PFSK-1 (cell line): ENCODE measurements around the gene IL4I1.

Experiments
- FOXP2 ChIP-seq: optimal IDR thresholded peaks from 2 replicates; pipeline ENCODE3; 2011; ENCODE audit warnings: borderline replicate concordance, control low read depth, inconsistent platforms; ENCODE audit not compliant: insufficient read depth; ENCODE audit errors: extremely low read length, extremely low read depth
- POLR2AphosphoS5 ChIP-seq: IDR thresholded peaks from 2 replicates; pipeline ENCODE4 v1.6.1; 2012; ENCODE audit warnings: low read depth, mild to moderate bottlenecking, control low read depth, low read length, moderate library complexity
- SIN3A ChIP-seq: IDR thresholded peaks from 2 replicates; pipeline ENCODE4 v1.6.1; 2012; ENCODE audit warnings: mild to moderate bottlenecking, low read length, moderate library complexity, borderline replicate concordance; ENCODE audit not compliant: insufficient read depth
- TAF1 ChIP-seq: IDR thresholded peaks from 2 replicates; pipeline ENCODE4 v1.6.1; 2012; ENCODE audit warnings: low read length, control low read depth, borderline replicate concordance; ENCODE audit not compliant: insufficient read depth
- TF ChIP-seq, protein P1 (sequence below), 2 experiments: IDR thresholded peaks; 2 replicates each; pipeline versions ENCODE4 v1.6.1 to v1.8.0; 2011 to 2012; ENCODE audit warnings: low read depth in 2 of 2, low read length in 2 of 2, control low read depth in 1 of 2, inconsistent platforms in 1 of 2, mild to moderate bottlenecking in 1 of 2, moderate library complexity in 1 of 2; ENCODE audit not compliant: insufficient read depth in 1 of 2

IL4I1 gene

DNA sequence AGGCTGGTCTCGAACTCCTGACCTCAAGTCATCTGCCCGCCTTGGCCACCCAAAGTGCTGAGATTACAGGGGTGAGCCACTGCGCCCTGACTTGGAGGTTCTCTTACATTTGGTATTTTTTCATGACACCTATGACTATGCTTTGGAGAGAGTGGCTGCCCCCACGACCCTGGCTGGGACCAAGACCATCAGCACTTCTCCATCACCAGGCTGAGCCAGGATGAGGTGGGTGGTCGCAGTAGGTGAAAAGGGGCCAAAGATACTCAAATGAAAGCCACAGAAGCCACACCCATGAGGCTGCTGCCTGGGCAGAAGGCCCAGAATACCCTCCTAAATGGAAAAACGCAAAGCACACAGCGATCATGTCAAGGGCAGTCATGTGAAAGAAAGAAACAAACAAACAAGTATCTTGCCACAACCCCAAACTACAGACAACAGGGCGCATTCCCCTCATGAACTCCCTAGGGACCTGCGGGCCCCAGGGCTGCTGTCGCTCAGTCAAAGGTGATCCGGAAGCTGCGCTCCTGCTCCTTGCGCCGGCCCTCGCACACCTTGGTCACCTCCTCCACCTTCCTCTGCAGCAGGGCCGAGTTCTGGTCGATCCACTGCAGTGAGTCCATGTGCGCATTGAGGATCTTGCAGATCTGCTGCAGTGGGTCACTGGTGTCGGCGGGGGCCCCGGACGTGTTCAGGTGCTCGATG lies 11.2 kb upstream of the IL4I1 start:
- TF ChIP-seq FOXP2, result no peak
- TF ChIP-seq, protein P1, sequence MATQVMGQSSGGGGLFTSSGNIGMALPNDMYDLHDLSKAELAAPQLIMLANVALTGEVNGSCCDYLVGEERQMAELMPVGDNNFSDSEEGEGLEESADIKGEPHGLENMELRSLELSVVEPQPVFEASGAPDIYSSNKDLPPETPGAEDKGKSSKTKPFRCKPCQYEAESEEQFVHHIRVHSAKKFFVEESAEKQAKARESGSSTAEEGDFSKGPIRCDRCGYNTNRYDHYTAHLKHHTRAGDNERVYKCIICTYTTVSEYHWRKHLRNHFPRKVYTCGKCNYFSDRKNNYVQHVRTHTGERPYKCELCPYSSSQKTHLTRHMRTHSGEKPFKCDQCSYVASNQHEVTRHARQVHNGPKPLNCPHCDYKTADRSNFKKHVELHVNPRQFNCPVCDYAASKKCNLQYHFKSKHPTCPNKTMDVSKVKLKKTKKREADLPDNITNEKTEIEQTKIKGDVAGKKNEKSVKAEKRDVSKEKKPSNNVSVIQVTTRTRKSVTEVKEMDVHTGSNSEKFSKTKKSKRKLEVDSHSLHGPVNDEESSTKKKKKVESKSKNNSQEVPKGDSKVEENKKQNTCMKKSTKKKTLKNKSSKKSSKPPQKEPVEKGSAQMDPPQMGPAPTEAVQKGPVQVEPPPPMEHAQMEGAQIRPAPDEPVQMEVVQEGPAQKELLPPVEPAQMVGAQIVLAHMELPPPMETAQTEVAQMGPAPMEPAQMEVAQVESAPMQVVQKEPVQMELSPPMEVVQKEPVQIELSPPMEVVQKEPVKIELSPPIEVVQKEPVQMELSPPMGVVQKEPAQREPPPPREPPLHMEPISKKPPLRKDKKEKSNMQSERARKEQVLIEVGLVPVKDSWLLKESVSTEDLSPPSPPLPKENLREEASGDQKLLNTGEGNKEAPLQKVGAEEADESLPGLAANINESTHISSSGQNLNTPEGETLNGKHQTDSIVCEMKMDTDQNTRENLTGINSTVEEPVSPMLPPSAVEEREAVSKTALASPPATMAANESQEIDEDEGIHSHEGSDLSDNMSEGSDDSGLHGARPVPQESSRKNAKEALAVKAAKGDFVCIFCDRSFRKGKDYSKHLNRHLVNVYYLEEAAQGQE (IDR thresholded peaks at IDR 0.05; ENCODE audit: insufficient read depth in 1 of 2, low read depth in 2 of 2, low read length in 2 of 2), result no peak
- no peak for TF ChIP-seq TAF1
- no peak for TF ChIP-seq SIN3A
- no peak for TF ChIP-seq POLR2AphosphoS5

DNA sequence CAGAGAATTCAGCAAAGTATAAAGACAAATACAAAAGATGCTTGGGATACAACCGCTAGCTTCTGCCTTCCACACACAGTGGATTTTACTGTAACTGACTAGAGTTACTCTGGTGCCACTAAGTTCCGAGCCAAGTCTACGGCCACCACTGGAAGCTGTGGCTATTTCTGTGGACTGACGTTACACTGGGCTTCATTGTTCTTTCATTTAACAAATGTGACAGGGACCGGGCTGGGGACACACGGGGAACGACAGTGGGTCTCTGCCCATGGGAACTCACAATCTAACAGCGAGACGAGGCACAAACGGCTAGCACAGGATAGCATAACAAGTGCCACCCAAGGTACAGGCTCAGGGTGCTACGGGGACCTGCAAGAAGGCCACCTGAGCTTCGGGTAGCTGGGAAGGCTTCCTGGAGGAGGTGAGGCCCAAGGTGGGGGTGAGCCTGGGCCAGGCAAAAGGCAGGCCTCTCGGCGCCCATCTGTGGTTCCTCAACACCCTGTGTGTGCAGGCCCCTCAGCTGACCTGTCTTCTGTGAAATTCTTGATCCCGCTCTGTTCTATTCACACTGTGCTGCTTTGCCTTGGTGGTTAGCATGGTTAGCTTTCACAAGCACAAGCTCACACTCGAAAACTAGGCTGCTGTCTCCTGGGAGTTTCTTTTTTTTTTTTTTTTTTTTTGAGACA lies 10.3 kb upstream of the IL4I1 start:
- TF ChIP-seq, protein P1 (IDR thresholded peaks at IDR 0.05; ENCODE audit: insufficient read depth in 1 of 2, low read depth in 2 of 2, low read length in 2 of 2), result no peak
- TF ChIP-seq SIN3A (no peak), FOXP2 (no peak), POLR2AphosphoS5 (no peak), TAF1 (no peak)

DNA sequence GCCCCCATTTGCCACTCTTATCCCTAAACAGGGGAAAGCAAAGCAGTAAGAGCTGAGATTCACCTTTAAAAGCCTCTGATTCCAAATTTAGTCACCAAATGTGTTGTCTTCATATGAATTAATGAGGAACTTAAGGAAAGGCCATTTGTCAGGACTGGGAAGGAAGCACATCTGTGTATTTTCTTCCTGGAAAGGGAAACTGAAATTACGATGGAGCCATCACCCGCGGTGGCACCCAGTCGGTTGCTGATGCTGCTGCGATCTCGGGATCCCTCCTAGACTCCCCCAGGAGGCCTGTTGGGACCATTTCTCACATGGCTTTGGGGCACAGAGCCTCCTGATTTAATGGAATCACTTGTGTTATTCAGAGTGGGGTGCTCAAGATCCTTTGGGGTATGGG lies 7.4 kb upstream of the IL4I1 start:
- no peak for TF ChIP-seq SIN3A
- no peak for TF ChIP-seq TAF1
- TF ChIP-seq, protein P1 (IDR thresholded peaks at IDR 0.05; ENCODE audit: insufficient read depth in 1 of 2, low read depth in 2 of 2, low read length in 2 of 2), result no peak
- no peak for TF ChIP-seq POLR2AphosphoS5
- TF ChIP-seq FOXP2, result no peak

GRCh38 chr19:49895566-49896297 lies 955 bp downstream of the IL4I1 start:
- TF ChIP-seq FOXP2, result no peak
- TF ChIP-seq, protein P1 (IDR thresholded peaks at IDR 0.05; ENCODE audit: insufficient read depth in 1 of 2, low read depth in 2 of 2, low read length in 2 of 2), result no peak
- no peak for TF ChIP-seq SIN3A
- TF ChIP-seq TAF1, result no peak
- no peak for TF ChIP-seq POLR2AphosphoS5
